Raji (cell line): ENCODE data around the gene OR10R2.

Source experiments
- POLR2A ChIP-seq: IDR thresholded peaks from 2 replicates; pipeline ENCODE4 v1.6.1; 2011; ENCODE audit warnings: low read depth, low read length, control low read depth; ENCODE audit not compliant: insufficient read depth

OR10R2 gene

DNA sequence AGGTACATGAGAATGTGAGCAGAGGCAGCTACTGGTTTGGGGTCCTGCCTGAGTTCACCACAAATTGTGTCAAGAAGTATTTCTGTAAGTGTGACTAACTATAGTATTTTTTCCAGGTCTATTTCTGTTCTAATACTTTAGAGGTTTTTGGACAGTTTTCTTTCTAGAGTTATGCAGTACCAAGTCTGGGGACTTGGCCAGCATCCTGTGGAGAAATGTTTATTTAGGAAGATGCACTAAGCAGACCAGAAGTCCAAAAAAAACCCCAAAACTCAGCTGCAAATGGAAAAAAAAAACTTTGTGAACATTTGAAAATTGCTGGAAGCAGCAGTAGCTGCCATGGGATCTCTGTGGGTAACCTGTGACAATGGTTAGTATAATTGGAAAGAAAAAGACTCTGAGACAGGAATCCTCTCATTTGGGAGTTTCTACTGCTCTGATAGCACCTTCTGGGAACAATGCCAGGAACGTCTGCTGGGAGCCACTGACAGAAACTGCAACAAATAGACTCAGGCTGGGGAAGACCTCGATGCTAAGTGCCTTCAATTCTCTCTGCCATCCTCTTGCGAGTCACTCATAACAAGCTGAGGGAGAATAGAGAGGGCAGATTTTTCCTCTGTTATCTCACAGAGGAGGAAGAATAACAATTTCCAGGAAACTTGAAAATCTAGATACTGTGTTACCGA, 37.6 kb downstream of the OR10R2 start:
- TF ChIP-seq POLR2A = no peak

DNA sequence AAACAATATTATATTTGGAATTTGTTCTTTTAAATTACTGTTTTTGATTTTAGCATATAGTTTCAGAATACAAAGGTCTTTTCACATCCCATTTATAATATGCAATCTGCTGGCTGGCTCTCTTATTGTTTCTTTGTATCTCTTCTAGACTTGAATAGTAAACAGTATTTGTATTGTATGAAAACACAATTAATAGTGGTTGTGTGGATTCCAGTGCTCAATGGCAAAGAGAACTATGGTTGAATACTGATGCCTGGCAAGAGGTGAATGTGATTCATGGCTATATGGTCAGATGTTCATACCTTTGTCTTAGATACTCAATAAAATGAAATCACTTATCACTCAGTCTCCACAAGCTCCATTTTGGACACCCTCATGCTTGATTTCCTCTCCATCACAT, 44.9 kb downstream of the OR10R2 start:
- no peak for TF ChIP-seq POLR2A

DNA sequence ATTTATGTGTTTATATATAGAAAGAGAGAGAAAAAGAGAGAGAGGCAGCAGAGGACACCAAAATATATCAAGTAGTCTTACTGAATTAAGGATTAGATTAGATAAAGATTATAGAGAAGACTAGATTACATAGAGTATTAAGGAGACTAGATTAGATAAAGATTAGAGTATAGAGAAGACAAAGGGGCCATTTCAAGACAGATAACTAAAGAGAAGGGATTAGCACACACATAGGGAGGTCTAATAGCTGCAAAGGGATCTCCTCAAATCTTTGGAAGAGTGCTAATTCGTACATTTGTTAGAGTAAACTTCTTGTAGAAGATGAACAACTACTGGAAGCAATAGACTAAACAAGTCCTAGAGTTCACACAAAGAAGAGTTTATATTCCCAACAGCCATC, 48.0 kb downstream of the OR10R2 start:
- no peak for TF ChIP-seq POLR2A

DNA sequence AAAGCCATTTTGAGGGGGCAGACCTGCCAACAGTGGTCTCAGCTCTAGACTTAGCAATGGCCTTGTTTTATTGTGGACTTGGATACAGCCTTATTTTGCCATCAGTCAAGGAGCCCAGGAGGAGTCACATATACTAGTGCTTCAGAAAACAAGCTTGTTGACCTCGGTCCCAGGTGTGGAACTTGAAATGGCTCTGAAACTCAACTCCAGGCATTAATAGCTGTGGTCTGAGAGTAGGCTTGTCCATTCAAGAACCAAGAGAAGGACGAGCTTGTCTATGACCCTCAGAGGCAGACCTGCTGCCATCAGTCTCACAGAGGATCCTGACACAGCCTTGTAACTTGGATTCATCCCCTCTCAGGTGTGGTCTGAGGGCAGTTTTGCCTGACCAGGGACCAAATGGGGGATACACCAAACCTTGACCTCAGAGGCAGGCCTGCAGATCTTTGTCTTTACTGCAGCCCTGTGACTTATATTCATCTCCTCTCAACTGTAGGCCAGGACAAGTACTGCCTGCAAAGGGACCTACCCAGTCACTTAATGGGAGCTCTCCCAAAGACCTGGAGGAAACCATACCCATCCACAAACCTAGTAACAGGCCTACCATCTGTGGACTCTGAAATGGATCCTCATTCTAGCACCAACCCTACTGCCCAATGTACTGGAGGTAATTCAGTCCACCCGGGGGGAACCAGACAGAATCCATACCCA, 49.1 kb downstream of the OR10R2 start:
- TF ChIP-seq POLR2A = no peak

DNA sequence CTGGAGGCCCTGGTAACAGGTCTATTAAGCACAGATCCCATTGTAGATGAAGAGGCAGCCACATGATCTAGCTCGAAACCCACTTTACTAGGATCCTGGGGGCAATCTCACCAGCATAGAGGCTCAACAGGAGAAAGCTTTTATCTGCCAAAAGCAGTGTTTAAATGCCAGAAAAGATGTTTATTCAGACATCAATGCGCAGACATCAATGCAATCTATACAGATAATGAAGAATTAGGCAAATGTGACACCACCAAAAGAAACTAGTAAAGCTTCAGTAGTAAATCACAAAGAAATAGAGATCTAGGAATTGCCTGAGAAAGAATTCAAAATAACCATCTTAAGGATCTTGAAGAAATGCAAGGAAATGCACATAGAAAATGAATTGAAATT, 49.6 kb downstream of the OR10R2 start:
- no peak for TF ChIP-seq POLR2A

DNA sequence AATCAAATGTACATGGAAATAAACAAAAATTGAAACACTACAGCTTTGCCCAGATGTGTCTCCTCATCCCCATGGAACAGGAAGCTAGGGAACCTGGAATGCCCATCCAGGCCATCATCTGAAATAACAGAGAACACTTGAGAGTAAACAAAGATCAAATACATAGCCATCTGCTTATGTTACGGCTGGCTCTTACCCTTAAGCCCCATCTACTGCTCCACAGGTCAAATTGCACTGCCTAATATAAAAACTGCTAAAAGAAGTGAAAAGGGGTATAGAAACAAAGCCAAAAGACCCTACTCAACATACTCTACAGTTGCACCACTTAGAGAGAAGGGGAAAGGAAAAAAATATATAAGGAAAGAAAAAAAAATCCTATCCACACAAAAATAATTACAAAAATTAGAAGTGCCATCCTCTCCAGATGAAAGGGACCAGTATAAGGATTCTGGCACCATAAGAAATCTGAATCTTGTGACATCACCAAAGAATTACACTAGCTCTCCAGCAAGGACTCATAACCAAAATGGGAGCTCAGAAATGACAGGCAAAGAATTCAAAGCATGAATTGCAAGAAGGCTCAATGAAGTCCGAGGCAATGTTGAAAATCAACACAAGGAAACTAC, 55.3 kb downstream of the OR10R2 start:
- no peak for TF ChIP-seq POLR2A
